GM23338 (cell line): ENCODE measurements around the gene CORO1C. TPM values are rescaled to one million over a fixed set of nuclear protein-coding genes. Genes with fewer than 3 reads are reported as not detected.
A peak's percentile ranks its signal among the peaks of the same experiment; 100 is the strongest.

Source experiments
- ATAC-seq: fragments of 200-7000 bp; cut with Tn5 transposase; 3 replicates; pipeline ENCODE4 v1.9.1; 2020
- DNase-seq: peaks from one replicate; pipeline ENCODE4 v3.0.0-alpha.2; 2015; ENCODE audit warnings: low spot score
- H2AFZ ChIP-seq: fragments of 200-600 bp; sonication (generic); 2 replicates; pipeline ENCODE4 v1.8.0; 2016; ENCODE audit warnings: antibody characterized with exemption, mild to moderate bottlenecking, moderate library complexity
- H3F3A ChIP-seq: fragments of 200-600 bp; sonication (generic); replicated peaks from 2 replicates; pipeline ENCODE4 v1.8.0; 2017; ENCODE audit warnings: antibody characterized with exemption, mixed run types, low read depth
- H3K27ac ChIP-seq: fragments of 200-600 bp; sonication (generic); 2 replicates; pipeline ENCODE4 v1.6.1; 2016; ENCODE audit warnings: low read depth
- H3K27me3 ChIP-seq: fragments of 200-600 bp; sonication (generic); 2 replicates; pipeline ENCODE4 v1.8.0; 2016; ENCODE audit warnings: mild to moderate bottlenecking, mixed run types, moderate library complexity; ENCODE audit not compliant: insufficient read depth
- H3K36me3 ChIP-seq: fragments of 200-600 bp; sonication (generic); 2 replicates; pipeline ENCODE4 v1.8.0; 2016; ENCODE audit warnings: mild to moderate bottlenecking; ENCODE audit not compliant: insufficient read depth
- H3K4me1 ChIP-seq: fragments of 200-600 bp; sonication (generic); 2 replicates; pipeline ENCODE4 v1.8.0; 2016; ENCODE audit warnings: mild to moderate bottlenecking, moderate library complexity; ENCODE audit not compliant: insufficient read depth
- H3K4me2 ChIP-seq: fragments of 200-600 bp; sonication (generic); 2 replicates; pipeline ENCODE4 v1.7.1; 2017; ENCODE audit warnings: mixed run types
- H3K4me3 ChIP-seq: fragments of 200-600 bp; sonication (generic); 2 replicates; pipeline ENCODE4 v1.6.1; 2016; ENCODE audit warnings: mixed run types
- H3K79me2 ChIP-seq: fragments of 200-600 bp; sonication (generic); replicated peaks from 2 replicates; pipeline ENCODE4 v1.8.0; 2017; ENCODE audit warnings: mild to moderate bottlenecking; ENCODE audit not compliant: insufficient read depth
- H3K9me2 ChIP-seq: fragments of 200-600 bp; sonication (generic); 2 replicates; pipeline ENCODE4 v1.8.0; 2017; ENCODE audit not compliant: insufficient read depth
- H4K20me1 ChIP-seq: fragments of 200-600 bp; sonication (generic); replicated peaks from 2 replicates; pipeline ENCODE4 v1.8.0; 2017; ENCODE audit warnings: mild to moderate bottlenecking; ENCODE audit not compliant: insufficient read depth
- H3K27ac Mint-ChIP-seq: 2 replicates; pipeline ENCODE4 v1.8.0; 2020; ENCODE audit warnings: inconsistent platforms, mild to moderate bottlenecking, moderate library complexity, mixed read lengths
- H3K27me3 Mint-ChIP-seq: 3 replicates; pipeline ENCODE4 v1.8.0; 2022; ENCODE audit warnings: low read depth, mild to moderate bottlenecking, moderate library complexity, mixed read lengths, inconsistent platforms; ENCODE audit not compliant: insufficient read depth, poor library complexity
- H3K36me3 Mint-ChIP-seq: 3 replicates; pipeline ENCODE4 v1.8.0; 2021; ENCODE audit warnings: low read depth, mild to moderate bottlenecking, inconsistent platforms, moderate library complexity, mixed read lengths
- H3K4me1 Mint-ChIP-seq: 3 replicates; pipeline ENCODE4 v1.8.0; 2020; ENCODE audit warnings: mild to moderate bottlenecking, inconsistent platforms, mixed read lengths
- H3K4me3 Mint-ChIP-seq: 3 replicates; pipeline ENCODE4 v1.8.0; 2021; ENCODE audit warnings: moderate library complexity, mild to moderate bottlenecking, inconsistent platforms, mixed read lengths
- H3K9me3 Mint-ChIP-seq: 3 replicates; pipeline ENCODE4 v1.8.0; 2020; ENCODE audit warnings: moderate library complexity, mild to moderate bottlenecking, inconsistent platforms, mixed read lengths
- CREB1 ChIP-seq: fragments of 250-450 bp; sonication (Bioruptor Pico); IDR thresholded peaks from 2 replicates; pipeline ENCODE4 v1.5.0; 2020; ENCODE audit warnings: low read depth, mild to moderate bottlenecking, moderate library complexity
- ETS1 ChIP-seq: IDR thresholded peaks from 2 replicates; pipeline ENCODE4 v1.6.1; 2016; ENCODE audit warnings: antibody characterized with exemption
- EZH2 ChIP-seq: fragments of 200-600 bp; sonication (generic); IDR thresholded peaks from one replicate; pipeline ENCODE4 v1.8.0; 2017; ENCODE audit warnings: antibody characterized with exemption, mild to moderate bottlenecking, low read depth; ENCODE audit not compliant: unreplicated experiment
- NANOG ChIP-seq: IDR thresholded peaks from 2 replicates; pipeline ENCODE4 v1.6.1; 2016; ENCODE audit warnings: antibody characterized with exemption, borderline replicate concordance
- ZNF114 ChIP-seq: fragments of 250-450 bp; sonication (Bioruptor Pico); IDR thresholded peaks from 2 replicates; pipeline ENCODE4 v1.5.0; 2020; ENCODE audit warnings: mild to moderate bottlenecking, moderate library complexity
- ZNF462 ChIP-seq: fragments of 250-450 bp; sonication (Bioruptor Pico); IDR thresholded peaks from 2 replicates; pipeline ENCODE4 v1.5.0; 2020; ENCODE audit warnings: mild to moderate bottlenecking, moderate library complexity
- polyA plus RNA-seq: library from polyadenylated mRNA; unstranded; fragments of >200 nt; fragmentation: Nextera tagmentation; extraction: Ambion mirVana; gene quantifications from 2 replicates; pipeline ENCODE4 v1.2.1, GENCODE V29; 2016
- total RNA-seq: library from RNA; depleted of rRNA; stranded (reverse); fragments of >200 nt; shearing (Covaris generic); gene quantifications from 2 replicates; pipeline ENCODE4 v1.2.3, GENCODE V29; 2014

CORO1C gene
- total and polyA plus RNA-seq, 2 experiments from 2014 or later = 59.2 to 89.5 TPM

- no peak for TF ChIP-seq ZNF462 (CRISPR knock-in tag)
- TF ChIP-seq ETS1 = no peak
- TF ChIP-seq EZH2 = no peak
- no peak for TF ChIP-seq ZNF114 (CRISPR knock-in tag)
- no peak for TF ChIP-seq CREB1 (CRISPR knock-in tag)
Observed at GRCh38 chr12:108686780-108687179, 44.5 kb downstream of the CORO1C start (continued).

GRCh38 chr12:108685469-108686260 lies 45.7 kb downstream of the CORO1C start:
- no peaks in the 10 kb centered on the region for H3K9me2 ChIP-seq
- Mint-ChIP-seq H3K27me3 (peaks cover 2% of the 10 kb centered on the region), H3K36me3 (no peaks in the 10 kb centered on the region), H3K9me3 (no peaks in the 10 kb centered on the region), H3K4me1 (peaks cover 36% of the 10 kb centered on the region), H3K27ac (peak overlapping the region; percentile 58; the same call in 1 of the 2 replicates), H3K4me3 (no peak overlapping the region)
- H3K27me3 ChIP-seq = no peaks in the 10 kb centered on the region
- no peak overlapping the region for H3K27ac ChIP-seq
- no peaks in the 10 kb centered on the region for H3F3A ChIP-seq
- no peak overlapping the region for H2AFZ ChIP-seq
- H3K79me2 ChIP-seq = peaks cover 81% of the 10 kb centered on the region
- H3K4me3 ChIP-seq = no peak overlapping the region
- DNase-seq = no peak
- no peak overlapping the region for H3K4me2 ChIP-seq
- ATAC-seq = no peak
- H4K20me1 ChIP-seq = no peaks in the 10 kb centered on the region
- H3K36me3 ChIP-seq = no peaks in the 10 kb centered on the region
- TF ChIP-seq NANOG = no peak
- peaks cover 12% of the 10 kb centered on the region for H3K4me1 ChIP-seq
